NCI-H1694 (cell line): ENCODE measurements around the gene CLRN2.
A peak's percentile ranks its signal among the peaks of the same experiment; 100 is the strongest.
"Not testable (repeated sequence)": the region's sequence is repeated elsewhere in the genome, so short reads cannot be mapped to it uniquely, and the experiment has no call there.

Experiments
- DNase-seq: peaks from one replicate; lab custom pipeline; 2025; lab: John Stamatoyannopoulos, UW

Gene CLRN2

DNA sequence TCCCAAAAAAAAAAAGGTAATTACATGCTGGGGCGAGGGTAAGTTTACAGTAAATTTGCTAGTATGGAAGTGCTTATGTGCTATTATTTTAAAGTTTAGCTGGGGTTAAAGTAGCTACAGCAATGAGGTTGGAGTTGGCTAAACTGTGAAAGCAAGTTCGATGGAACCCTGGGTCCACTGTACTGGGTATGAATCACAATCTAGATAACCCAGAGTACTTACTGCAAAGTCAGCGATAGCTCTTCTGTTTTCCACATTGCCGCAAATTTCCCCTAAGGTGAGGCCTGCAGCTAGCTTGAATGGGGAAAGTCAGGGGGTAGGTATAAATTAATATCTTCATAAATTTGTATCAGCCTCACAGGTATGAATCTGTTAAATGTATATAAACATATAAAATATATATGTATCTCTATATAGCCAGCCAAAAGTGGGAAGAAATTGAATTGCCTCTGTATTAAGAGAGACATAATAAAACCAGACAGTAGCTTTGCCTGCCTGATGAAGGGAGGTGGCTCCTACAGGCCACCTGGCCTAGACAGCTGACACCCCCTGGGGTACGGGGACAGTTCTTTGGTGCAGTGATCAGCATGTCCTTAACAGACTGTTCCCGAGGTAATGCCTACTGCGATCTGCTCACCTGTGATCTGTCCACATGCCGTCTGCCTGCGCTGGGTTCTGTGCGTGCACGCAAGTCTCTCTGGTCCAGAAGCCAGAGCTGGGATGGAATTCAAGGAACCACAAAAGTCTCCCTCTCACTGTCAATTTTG lies 30.6 kb downstream of the CLRN2 start:
- DNase-seq = no peak

DNA sequence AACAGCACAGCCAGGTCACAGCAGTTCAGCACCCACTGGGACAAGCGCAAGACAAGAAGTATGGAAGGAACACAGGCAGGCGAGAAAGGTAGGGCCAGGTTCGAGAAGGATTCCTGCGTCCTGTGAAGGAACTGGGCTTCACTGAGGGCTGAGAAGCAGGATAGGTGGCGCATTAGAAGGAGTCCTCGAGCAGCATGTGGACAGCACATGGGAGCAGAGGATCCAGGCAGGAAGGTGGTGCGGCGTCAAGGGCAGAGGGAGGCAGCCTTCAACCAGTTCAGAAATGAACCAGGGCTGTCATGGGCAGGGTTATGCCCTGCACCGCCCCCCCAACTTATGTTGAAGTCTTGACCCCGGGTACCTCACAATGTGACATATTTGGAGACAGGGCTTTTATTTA lies 31.3 kb downstream of the CLRN2 start:
- DNase-seq = no peak

DNA sequence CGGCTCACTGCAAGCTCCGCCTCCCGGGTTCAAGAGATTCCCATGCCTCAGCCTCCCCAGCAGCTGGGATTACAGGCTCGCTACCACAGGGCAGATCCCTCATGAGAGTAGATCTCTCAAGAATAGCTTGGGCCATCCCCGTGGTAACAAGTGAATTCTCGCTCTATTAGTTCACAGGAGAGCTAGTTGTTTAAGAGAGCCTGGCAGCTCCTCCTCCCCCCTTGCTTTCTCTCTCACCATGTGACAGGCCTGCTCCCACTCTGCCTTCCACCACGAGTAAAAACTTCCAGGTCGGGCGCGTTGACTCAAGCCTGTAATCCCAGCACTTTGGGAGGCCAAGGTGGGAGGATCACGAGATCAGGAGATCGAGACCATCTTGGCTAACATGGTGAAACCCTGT lies 31.7 kb downstream of the CLRN2 start:
- no peak for DNase-seq

DNA sequence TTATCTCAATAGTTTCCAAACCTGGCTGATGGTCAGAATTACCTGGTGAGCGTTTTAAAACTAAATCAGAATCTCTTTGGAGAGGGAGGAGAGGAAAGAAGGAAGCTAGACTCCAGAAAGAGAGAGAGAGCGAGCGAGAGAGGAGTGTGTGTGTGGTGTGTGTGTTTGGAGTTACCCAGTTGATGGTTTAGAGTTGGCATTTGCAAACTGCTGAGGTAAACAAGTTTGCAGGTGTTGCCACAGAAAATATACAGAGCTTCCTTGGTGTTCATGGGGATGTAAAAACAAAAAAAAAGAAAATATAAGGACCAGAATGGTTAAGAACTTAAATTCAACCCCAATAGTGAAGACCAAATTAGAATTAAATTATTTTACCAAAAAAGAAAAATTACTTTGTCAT lies 35.6 kb downstream of the CLRN2 start:
- DNase-seq = no peak

DNA sequence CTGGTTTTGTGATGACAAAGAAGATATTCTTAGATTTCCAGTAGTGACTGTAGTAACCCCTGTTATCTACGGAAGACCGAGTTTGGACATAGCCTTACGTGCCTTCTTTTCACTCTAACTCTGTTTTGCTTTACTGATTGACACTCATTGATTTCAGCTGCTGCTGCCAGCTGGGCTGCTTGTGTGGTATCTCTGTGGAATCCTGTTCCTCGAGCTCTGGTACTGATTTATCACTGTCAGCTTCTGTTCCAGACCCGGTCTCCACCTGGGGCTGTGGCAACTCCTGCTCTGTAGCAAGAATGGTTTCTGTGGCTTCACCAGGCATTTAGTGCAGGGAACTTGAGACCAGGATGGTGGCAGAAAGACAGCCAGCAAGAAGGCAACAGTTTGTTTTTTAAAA lies 37.5 kb downstream of the CLRN2 start:
- no peak for DNase-seq

DNA sequence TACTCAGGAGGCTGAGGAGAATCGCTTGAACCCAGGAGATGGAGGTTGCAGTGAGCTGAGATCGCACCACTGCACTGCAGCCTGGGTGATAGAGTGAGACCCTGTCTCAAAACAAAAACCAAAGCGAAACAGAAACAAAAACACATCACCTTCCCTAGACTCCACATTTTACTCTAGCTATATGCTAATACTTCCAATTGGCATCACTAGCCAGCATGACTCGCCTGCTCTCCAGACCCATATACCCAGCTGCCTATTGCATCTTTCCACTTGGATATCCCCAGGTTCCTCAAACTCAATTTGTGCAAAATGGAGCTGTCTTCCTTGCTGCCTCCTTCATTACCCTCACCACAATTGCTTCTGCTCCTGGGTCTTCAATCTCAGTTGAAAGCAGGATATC lies 39.6 kb downstream of the CLRN2 start:
- no peak for DNase-seq

DNA sequence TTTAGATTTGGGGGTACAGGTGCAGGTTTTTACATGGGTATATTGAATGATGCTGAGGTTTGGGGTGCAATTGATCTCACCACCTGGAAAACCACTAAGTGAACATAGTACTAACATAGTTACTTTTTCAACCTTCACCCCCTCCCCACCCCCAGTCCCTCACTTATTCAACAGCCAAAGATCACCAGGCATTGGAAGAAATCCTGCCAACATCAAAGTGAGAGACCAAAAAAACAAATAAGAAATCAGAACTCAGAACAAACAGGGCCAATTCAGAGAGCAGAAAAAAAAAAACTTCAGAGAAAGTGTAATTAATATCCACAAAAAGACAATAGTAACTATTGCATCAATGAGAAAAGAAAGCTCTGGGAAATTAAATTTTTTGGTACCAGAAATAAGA lies 41.5 kb downstream of the CLRN2 start:
- no peak for DNase-seq

DNA sequence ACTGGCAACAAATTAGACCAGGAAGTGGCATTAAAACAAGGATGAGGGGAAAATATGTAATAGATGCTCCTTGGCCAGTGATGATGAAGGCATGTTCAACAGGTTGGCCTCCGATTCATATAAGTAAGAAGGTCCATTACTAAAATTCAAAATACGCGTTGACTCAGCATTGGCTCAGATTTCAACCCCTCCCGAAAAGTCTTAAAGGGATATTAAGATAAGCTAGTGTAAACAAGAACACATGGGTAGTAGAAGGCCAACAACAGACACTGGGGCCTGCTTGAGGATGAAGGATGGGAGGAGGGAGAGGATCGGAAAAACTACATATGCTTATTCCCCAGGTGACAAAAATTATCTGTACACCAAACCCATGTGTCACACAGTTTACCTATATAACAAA lies 42.9 kb downstream of the CLRN2 start:
- no peak for DNase-seq

DNA sequence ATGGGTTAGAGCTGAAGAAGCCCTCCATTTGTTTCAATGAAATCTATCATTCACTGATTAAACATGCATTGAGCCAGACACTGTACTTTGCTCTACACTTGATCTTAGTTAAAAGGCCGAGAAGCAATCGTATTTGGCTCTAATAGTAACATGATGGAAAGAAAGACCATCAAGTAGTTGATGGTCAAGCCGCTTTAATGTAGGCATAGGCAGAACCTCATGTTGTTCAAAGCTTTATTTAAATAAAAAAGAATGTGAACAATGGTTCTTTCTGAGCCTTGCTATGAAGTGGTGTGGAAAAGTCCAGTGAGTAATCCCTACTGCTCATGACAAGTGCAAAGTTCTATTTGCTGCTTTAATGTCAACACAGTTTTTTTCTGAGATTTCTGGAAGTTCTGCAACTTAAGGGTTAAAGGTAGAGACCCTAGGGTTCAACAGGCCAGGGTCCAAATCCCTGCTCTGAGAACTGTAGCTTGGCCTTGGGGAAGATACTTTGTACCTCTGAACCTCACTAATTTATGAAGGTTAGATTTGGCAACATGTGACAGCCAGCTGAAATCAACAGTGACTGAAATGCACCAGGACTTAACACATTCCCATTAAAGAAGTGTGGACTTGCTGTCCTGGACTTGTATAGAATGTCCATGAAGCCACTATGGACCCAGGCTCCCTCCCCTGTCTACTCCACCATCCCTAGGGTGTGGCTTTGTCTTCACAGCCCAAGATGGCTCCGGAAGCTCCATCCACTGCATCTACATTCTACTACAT lies 44.2 kb downstream of the CLRN2 start:
- no peak for DNase-seq

DNA sequence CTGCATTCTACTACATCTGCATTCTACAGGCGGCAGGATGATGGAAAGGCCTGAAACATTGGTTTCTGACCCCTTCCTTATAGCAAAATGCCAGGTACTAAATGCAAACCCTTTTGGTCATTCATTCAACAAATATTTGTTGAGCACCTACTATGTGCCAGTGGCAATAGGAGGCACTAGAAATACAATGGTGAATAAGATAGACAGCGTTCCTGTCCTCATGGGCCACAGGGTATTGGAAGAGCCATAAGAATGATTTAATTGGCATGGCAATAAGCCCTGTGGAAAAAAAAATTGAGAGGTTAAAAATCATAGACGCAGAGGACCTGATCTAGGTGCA lies 44.7 kb downstream of the CLRN2 start:
- no peak for DNase-seq

DNA sequence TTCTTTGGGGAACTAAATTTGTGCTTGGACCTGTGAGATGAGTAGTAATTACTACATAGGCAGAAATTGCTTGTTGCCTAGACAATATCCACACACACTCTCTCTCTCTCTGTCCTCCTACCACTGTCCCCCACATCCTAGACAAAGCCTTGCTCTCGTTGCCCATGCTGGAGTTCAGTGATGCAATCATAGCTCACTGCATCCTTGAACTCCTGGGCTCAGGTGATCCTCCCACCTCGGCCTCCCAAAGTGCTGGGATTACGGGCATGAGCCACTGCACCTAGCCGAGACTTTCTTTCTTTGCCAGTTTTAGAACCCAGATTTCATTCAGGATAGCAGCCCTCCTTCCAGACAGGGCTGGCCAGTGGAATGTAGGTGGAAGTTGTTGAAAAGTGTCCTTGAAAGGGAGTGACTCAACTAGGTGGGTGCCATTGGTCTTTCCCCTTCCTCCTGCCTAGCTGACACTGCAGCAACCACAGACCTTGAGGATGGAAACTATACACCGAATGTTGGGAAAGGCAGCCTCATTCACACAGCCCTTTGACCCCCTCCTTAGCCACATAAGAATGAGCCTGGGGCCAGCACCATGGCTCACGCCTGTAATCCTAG lies 45.2 kb downstream of the CLRN2 start:
- DNase-seq = no peak

DNA sequence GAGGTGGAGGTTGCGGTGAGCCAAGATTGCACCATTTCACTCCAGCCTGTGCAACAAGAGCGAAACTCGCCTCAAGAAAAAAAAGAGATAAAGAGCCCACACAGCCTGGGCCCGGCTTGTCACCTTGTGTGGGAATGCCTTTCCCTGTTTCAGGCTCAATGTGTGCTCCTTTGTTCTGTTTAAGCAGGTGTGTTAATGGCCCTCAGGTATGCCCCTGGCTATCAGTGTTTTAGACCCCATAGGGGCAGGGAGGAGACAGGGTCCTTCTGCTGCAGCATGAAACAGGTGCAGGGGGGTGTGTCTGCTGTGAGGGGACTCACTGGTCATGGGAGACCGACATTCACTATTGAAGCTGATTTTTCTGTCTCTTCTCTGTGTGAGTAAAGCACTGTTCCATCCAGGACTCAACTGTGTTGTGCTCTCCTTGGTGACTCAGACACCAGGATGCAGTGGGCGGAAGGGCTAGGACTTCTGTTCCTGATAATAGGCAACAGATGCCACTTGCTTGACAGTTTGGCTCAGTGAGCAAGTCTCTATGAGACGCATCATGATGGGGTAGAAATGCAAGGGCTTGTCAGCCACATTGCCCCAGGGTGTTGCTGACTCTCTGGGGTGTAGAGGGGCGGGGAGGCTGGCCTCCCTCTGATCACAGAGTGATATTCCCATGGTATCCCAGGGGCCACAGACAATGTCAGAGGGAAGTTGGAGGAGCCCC lies 46.4 kb downstream of the CLRN2 start:
- DNase-seq = peak; percentile 76

DNA sequence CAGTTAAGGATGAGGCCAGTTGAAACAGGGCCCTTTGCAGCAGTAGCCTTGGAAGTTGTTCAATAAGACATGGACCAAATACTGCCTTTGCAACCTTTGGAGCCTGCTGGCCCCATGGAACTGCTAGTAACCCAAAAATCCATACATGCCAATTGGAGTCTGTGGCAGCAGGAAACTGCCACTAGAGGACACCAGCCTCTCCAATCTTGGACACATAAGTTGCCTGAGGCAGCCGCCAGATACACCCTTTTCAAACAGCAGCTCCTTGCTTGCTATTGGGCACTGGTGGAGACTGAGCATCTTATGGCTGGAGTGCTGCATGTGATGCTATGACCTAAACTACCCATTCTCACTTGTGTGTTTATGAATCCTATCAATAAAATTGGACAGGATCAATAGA lies 47.2 kb downstream of the CLRN2 start:
- DNase-seq = peak; percentile 20

DNA sequence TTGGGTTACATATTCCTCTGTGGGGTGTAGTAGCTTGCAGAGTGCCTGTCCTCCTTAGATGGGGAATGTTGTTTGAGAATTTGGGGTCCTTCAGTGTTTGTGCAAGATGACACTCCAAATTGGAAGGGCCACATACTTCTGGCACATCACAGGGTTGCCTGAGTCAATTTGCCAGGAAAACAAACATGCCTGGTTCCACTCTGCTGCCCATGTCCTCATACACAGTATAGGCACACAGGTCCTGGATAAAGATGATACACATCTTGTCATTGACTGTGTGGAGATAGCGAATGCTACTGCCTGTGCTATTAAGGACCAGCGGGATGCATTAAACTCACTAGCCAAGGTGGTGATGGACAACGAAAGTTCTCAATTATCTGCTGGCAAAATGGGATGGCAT lies 50.9 kb downstream of the CLRN2 start:
- no peak for DNase-seq

DNA sequence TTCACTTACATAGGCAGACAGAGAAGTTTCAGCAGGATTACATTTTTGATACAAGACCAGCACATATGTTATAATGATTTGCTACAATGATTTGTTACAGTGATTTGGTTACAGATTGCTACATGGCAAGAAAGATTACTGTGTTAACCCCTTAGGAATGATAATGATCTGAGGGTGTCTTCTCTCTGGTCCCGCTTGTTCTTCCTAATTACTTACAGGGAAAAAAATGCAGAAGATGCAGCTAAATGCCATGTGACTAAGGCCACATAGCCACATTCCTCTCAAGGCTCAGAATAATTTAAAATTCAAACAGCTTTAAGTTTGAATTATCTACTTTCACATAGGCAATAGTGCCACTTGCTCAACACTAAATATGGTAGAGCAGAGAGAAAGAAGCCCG lies 52.3 kb downstream of the CLRN2 start:
- no peak for DNase-seq

DNA sequence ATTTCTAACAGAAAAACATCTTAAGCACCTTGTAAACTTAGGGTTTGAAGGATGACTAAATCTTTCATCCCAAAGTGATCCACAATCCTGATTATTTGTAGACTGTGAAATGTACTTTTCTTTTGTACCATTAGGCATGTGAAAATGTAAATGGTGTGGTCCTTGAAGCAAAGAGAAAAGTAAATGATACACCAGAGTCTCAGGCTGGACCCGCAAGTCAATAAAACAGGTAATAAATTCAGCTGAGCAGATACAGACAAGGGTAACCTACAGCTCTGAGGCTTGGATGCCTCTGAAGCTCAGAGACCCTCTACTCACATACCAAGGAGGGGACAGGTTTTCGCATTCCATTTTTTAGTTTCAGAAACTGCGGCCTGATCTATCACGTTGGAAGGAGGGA lies 59.2 kb downstream of the CLRN2 start:
- DNase-seq = no peak

DNA sequence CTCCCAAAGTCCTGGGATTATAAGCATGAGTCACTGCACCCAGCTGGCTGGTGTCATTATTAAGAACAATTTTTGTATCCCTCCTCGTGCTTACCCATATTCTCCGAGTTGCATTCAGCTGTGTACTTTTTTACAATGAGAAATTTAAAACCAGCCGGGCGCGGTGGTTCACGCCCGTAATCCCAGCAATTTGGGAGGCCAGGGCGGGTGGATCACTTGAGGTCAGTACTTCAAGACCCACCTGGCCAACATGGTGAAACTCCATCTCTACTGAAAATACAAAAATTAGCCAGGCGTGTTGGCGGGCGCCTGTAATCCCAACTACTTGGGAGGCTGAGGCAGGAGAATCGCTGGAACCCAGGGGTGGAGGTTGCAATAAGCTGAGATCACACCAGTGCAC lies 60.2 kb downstream of the CLRN2 start:
- DNase-seq = not testable (repeated sequence)
